NCI-H2196 treated with DMSO at 0.1 percent for 48 hours (cell line): Measurements from ENCODE around the gene MALAT1.
"Not testable (repeated sequence)": the region's sequence is repeated elsewhere in the genome, so short reads cannot be mapped to it uniquely, and the experiment has no call there.

ENCODE experiments used
- DNase-seq: peaks from one replicate; lab custom pipeline; 2025; ENCODE audit not compliant: unreplicated experiment; lab: John Stamatoyannopoulos, UW

MALAT1 gene

DNA sequence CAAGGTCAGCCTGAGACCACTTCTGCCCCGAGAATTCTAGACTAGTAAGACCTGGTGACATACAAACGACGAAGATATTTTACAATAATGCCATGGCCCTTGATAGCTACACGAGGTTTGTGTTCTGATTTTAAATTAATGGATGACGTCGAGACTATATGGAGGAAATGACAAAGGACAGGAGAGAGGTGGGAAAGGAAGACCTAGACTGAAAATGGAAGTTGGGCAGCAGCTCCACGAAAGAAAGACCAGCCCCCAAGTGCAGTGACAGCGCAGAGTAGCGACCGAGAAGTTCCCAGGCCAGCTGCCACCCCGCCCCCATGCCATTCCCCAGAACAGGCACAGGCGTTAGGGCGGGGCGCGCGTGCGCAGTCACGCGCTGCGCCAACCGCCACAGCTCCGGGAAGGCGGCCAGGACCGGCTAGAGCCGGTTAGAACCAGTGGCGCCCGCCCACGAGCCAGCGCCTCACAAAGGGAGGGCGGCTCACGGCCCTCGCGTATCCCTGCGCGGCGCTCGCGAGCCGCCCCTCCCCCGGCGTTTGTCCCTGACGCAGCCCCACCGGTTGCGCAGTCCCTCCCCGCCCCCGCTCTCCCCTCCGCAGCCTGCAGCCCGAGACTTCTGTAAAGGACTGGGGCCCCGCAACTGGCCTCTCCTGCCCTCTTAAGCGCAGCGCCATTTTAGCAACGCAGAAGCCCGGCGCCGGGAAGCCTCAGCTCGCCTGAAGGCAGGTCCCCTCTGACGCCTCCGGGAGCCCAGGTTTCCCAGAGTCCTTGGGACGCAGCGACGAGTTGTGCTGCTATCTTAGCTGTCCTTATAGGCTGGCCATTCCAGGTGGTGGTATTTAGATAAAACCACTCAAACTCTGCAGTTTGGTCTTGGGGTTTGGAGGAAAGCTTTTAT is 1.5 kb upstream of the MALAT1 start:
- peak; percentile 97 for DNase-seq

DNA sequence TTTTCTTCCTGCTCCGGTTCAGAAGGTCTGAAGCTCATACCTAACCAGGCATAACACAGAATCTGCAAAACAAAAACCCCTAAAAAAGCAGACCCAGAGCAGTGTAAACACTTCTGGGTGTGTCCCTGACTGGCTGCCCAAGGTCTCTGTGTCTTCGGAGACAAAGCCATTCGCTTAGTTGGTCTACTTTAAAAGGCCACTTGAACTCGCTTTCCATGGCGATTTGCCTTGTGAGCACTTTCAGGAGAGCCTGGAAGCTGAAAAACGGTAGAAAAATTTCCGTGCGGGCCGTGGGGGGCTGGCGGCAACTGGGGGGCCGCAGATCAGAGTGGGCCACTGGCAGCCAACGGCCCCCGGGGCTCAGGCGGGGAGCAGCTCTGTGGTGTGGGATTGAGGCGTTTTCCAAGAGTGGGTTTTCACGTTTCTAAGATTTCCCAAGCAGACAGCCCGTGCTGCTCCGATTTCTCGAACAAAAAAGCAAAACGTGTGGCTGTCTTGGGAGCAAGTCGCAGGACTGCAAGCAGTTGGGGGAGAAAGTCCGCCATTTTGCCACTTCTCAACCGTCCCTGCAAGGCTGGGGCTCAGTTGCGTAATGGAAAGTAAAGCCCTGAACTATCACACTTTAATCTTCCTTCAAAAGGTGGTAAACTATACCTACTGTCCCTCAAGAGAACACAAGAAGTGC is 661 bp upstream of the MALAT1 start:
- DNase-seq, result no peak

DNA sequence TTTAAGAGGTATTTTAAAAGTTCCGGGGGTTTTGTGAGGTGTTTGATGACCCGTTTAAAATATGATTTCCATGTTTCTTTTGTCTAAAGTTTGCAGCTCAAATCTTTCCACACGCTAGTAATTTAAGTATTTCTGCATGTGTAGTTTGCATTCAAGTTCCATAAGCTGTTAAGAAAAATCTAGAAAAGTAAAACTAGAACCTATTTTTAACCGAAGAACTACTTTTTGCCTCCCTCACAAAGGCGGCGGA is 193 bp upstream of the MALAT1 start:
- DNase-seq, result no peak

GRCh38 chr11:65499713-65500386 is 1.0 kb downstream of the MALAT1 start:
- DNase-seq, result no peak

DNA sequence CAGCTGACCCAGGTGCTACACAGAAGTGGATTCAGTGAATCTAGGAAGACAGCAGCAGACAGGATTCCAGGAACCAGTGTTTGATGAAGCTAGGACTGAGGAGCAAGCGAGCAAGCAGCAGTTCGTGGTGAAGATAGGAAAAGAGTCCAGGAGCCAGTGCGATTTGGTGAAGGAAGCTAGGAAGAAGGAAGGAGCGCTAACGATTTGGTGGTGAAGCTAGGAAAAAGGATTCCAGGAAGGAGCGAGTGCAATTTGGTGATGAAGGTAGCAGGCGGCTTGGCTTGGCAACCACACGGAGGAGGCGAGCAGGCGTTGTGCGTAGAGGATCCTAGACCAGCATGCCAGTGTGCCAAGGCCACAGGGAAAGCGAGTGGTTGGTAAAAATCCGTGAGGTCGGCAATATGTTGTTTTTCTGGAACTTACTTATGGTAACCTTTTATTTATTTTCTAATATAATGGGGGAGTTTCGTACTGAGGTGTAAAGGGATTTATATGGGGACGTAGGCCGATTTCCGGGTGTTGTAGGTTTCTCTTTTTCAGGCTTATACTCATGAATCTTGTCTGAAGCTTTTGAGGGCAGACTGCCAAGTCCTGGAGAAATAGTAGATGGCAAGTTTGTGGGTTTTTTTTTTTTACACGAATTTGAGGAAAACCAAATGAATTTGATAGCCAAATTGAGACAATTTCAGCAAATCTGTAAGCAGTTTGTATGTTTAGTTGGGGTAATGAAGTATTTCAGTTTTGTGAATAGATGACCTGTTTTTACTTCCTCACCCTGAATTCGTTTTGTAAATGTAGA is 1.7 kb downstream of the MALAT1 start:
- no peak for DNase-seq

DNA sequence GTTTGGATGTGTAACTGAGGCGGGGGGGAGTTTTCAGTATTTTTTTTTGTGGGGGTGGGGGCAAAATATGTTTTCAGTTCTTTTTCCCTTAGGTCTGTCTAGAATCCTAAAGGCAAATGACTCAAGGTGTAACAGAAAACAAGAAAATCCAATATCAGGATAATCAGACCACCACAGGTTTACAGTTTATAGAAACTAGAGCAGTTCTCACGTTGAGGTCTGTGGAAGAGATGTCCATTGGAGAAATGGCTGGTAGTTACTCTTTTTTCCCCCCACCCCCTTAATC is 2.3 kb downstream of the MALAT1 start:
- DNase-seq, result no peak

DNA sequence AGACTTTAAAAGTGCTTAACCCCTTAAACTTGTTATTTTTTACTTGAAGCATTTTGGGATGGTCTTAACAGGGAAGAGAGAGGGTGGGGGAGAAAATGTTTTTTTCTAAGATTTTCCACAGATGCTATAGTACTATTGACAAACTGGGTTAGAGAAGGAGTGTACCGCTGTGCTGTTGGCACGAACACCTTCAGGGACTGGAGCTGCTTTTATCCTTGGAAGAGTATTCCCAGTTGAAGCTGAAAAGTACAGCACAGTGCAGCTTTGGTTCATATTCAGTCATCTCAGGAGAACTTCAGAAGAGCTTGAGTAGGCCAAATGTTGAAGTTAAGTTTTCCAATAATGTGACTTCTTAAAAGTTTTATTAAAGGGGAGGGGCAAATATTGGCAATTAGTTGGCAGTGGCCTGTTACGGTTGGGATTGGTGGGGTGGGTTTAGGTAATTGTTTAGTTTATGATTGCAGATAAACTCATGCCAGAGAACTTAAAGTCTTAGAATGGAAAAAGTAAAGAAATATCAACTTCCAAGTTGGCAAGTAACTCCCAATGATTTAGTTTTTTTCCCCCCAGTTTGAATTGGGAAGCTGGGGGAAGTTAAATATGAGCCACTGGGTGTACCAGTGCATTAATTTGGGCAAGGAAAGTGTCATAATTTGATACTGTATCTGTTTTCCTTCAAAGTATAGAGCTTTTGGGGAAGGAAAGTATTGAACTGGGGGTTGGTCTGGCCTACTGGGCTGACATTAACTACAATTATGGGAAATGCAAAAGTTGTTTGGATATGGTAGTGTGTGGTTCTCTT is 2.8 kb downstream of the MALAT1 start:
- DNase-seq, result no peak

GRCh38 chr11:65502274-65502554 is 3.4 kb downstream of the MALAT1 start:
- DNase-seq, result no peak

GRCh38 chr11:65502555-65503367 is 3.9 kb downstream of the MALAT1 start:
- no peak for DNase-seq

DNA sequence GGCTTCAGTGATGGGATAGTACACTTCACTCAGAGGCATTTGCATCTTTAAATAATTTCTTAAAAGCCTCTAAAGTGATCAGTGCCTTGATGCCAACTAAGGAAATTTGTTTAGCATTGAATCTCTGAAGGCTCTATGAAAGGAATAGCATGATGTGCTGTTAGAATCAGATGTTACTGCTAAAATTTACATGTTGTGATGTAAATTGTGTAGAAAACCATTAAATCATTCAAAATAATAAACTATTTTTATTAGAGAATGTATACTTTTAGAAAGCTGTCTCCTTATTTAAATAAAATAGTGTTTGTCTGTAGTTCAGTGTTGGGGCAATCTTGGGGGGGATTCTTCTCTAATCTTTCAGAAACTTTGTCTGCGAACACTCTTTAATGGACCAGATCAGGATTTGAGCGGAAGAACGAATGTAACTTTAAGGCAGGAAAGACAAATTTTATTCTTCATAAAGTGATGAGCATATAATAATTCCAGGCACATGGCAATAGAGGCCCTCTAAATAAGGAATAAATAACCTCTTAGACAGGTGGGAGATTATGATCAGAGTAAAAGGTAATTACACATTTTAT is 4.6 kb downstream of the MALAT1 start:
- no peak for DNase-seq

GRCh38 chr11:65503949-65504673 is 5.3 kb downstream of the MALAT1 start:
- DNase-seq, result no peak

GRCh38 chr11:65504674-65505465 is 6.0 kb downstream of the MALAT1 start:
- no peak for DNase-seq

- no peak for DNase-seq
Measured at GRCh38 chr11:65505466-65506289, 6.8 kb downstream of the MALAT1 start.

GRCh38 chr11:65506290-65506771 is 7.5 kb downstream of the MALAT1 start:
- no peak for DNase-seq

DNA sequence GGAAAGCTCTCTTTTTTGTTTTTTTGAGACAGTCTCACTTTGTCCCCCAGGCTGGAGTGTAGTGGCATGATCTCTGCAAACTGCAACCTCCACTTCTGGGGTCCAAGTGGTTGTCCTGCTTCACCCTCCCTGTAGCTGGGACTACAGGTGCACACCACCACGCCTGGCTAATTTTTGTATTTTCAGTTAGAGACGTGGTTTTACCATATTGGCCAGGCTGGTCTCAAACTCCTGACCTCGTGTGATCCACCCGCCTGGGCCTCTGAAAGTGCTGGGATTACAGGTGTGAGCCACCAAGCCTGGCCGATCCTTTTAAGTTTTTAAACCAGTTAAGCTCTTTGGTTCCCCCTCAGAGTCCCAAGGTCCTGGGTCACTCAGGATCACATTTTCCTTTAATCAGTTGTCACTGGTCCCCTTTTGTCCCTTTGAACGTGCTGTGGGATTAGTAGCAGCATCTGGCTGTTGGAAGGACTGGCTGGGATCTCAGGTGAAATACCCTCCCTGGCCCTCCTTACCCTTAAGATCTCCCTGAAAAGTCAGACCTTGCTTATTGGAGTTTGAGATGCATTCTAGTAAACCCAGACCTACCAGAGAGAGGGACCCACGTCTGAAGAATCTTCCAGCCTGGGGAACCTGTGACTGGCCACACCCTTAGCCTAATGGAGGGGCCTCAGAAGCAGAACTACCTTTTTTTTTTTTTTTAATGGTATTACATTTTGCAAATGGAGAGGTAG is 8.1 kb downstream of the MALAT1 start:
- DNase-seq, result no peak

DNA sequence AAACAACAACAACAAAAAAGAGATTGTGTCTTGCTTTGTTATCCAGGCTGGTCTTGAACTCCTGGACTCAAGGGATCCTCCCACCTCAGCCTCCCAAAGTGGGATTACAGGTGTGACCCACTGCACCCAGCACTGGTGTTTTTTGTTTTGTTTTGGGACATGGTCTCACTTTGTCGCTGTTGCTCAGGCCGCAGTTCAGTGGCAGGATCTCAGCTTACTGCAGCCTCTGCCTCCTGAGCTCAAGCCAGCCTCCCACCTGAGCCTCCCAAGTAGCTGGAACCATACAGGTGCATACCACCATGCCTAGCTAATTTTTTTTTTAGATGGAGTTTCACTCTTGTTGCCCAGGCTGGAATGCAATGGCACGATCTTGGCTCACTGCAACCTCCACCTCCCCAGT is 13.5 kb downstream of the MALAT1 start:
- not testable (repeated sequence) for DNase-seq
